Skin epidermis (tissue), 12 donors: ENCODE data around the gene DIABLO.
A peak's percentile ranks its signal among the peaks of the same experiment; 100 is the strongest.

Experiments
- H3K27ac ChIP-seq, 21 experiments: fragments of 200-600 bp; sonication (generic) in 11 of 21; one replicate each; pipeline ENCODE4 v1.5.0; 2020; ENCODE audit warnings: mild to moderate bottlenecking in 3 of 21, inconsistent platforms in 2 of 21, moderate library complexity in 2 of 21
- H3K4me3 ChIP-seq, 7 experiments: fragments of 200-600 bp; sonication (generic) in 2 of 7; one replicate each; pipeline ENCODE4 v1.5.0; 2020; ENCODE audit warnings: inconsistent platforms in 2 of 7, mild to moderate bottlenecking in 2 of 7, moderate library complexity in 1 of 7

DIABLO gene

DNA sequence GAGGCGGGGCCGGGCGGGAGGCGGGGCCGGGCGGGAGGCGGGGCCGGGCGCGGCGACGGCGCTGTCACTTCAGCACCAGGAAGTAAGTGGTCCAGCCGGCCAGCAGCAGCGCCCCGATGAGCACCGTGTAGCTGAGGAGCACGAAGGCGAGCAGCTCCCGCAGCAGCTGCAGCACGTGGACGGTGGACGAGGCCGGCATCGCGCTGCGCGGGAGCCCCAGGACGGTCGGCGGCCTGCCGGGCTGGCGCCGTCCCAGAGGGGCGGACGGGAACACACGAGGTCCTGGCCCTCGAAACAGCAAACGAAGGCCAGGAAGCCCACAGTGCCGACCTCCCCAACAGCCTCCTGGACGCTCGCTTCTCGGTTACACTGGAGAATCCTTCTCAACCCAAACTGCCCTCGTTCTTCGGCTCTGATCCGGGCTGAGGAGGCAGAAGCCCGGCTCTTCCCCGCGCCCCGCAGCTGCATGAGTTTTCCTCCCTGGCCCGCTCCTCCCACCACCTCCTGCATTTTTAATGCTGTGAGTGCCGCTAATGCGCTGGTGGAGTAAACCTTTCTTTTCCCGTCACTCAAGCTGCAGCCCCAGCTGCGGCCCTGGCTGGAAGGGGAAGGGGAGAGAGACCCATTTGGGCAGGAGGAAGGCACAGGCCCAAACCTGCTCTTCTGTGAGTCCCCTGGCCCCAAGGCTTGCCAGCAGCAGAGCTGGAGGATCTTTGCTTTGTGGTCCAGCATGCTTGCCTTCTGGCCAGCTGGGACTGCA, 694 bp upstream of the DIABLO start:
- peak overlapping the region in 4 of 21 experiments; percentile 17 to 93 (median 36) for H3K27ac ChIP-seq

DNA sequence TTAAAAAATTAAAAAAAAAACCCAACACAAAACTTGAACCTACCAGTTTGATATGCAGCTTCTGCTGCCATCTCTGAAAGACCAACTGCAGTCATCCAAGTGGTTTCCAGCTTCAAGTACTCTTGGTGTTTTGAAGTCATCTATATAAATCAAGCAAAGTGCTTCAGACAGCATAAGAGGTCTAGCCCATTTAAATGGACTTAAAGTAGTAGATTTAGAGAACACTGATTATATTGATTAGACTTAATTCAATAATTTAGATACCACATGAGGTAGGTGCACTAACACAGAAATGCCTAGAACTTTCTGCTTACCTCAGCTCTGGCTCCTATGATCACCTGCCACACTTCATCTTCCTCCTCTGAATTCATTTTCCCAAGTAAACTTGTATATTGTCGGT, 9.4 kb downstream of the DIABLO start:
- Histone ChIP-seq H3K4me3 (no peak overlapping the region), H3K27ac (no peak overlapping the region)

More for the DNA sequence above, 694 bp upstream of the DIABLO start:
- H3K4me3 ChIP-seq: peak overlapping the region; percentile 23 to 70 (median 38)

DNA sequence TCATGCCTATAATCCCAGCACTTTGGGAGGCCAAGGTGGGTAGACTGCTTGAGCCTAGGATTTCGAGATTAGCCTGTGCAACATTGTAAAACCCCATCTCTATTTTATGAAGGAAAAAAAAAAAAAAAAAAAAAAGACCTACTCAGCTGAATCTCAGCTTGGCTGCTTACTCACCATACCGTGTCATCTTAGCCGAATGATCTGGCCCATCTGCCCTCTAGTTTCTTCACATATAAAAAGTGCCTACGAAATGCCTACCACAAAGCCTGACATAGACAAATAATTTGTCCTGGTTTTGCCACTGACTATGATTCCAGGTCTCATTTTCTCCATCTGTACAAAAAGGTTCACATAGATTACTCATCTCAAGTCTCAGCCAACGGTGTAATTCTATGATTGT, 10.1 kb downstream of the DIABLO start:
- Histone ChIP-seq H3K27ac (no peak overlapping the region), H3K4me3 (no peak overlapping the region)

DNA sequence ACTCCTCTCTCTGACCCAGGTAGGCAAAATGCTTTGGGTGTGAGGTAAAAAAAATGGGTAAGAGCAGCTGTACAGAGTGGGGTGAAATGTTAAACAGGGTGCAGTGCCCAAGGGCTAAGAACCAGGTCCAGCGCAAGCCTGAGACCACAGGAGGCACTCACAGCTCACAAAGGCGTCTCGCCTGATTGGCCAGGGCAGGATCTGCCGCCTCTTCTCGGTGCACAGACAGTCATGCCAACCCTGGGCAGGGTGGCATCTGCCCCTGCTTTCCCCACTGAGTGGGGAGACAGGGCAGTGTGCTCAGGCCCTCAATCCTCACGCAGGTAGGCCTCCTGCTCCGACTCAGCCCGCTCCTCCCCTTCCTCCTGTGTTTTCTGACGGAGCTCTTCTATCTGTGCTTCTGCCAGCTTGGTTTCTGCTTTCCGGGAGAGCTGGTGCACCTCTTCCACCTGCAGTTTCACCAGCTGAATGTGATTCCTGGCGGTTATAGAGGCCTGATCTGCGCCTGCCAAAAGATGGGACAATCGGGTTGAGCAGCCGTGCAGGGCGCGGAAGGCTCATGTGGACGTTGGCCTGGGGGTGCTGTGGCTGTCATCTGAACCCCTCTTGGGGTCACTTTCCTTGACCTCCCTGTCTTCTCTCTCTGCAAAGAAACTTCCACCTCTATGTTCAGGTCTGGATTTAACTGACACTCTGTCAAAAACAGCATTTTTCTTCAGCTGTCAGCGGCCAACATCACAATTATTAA, 17.6 kb downstream of the DIABLO start:
- H3K4me3 ChIP-seq: no peak overlapping the region
- no peak overlapping the region for H3K27ac ChIP-seq

DNA sequence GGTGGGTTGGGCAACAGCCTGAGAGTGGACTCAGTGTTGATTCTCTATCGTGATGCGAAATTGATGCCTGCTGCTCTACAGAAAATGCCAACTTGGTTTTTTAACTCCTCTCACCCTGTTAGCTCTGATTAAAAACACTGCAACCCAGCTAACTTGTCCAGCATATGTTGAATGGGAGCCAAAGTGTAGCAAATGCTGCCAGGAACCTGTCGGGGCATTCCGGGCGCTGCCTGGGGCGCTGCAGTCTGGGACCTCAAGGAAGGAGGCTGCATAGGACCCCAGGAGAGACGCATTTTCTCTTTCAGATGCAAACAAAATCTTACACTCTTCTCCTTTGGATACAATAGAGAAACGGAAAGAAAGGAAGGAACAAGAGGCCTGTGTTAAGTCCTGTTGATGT, 18.5 kb downstream of the DIABLO start:
- Histone ChIP-seq H3K27ac (no peak overlapping the region), H3K4me3 (no peak overlapping the region)

DNA sequence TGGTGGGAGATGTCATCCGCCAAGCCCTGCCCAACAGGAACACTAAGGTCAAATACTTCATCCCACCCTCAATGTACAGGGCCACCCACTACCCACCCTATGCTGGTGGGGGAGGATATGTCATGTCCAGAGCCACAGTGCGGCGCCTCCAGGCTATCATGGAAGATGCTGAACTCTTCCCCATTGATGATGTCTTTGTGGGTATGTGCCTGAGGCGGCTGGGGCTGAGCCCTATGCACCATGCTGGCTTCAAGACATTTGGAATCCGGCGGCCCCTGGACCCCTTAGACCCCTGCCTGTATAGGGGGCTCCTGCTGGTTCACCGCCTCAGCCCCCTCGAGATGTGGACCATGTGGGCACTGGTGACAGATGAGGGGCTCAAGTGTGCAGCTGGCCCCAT, 18.9 kb downstream of the DIABLO start:
- Histone ChIP-seq H3K27ac (no peak overlapping the region), H3K4me3 (no peak overlapping the region)

DNA sequence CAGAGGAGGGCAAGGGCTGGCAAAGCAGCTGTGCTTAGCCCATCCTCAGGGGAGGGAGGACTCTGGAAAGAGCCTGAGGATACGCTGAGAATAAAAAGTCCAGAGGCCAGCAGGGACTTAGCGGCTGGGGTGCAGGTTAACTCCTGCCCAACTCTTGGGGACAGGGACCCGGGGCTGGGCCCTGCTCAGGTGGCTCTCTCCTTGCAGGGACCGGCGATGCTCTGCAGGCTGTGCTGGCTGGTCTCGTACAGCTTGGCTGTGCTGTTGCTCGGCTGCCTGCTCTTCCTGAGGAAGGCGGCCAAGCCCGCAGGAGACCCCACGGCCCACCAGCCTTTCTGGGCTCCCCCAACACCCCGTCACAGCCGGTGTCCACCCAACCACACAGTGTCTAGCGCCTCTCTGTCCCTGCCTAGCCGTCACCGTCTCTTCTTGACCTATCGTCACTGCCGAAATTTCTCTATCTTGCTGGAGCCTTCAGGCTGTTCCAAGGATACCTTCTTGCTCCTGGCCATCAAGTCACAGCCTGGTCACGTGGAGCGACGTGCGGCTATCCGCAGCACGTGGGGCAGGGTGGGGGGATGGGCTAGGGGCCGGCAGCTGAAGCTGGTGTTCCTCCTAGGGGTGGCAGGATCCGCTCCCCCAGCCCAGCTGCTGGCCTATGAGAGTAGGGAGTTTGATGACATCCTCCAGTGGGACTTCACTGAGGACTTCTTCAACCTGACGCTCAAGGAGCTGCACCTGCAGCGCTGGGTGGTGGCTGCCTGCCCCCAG, 19.6 kb downstream of the DIABLO start:
- Histone ChIP-seq H3K27ac (no peak overlapping the region), H3K4me3 (no peak overlapping the region)

DNA sequence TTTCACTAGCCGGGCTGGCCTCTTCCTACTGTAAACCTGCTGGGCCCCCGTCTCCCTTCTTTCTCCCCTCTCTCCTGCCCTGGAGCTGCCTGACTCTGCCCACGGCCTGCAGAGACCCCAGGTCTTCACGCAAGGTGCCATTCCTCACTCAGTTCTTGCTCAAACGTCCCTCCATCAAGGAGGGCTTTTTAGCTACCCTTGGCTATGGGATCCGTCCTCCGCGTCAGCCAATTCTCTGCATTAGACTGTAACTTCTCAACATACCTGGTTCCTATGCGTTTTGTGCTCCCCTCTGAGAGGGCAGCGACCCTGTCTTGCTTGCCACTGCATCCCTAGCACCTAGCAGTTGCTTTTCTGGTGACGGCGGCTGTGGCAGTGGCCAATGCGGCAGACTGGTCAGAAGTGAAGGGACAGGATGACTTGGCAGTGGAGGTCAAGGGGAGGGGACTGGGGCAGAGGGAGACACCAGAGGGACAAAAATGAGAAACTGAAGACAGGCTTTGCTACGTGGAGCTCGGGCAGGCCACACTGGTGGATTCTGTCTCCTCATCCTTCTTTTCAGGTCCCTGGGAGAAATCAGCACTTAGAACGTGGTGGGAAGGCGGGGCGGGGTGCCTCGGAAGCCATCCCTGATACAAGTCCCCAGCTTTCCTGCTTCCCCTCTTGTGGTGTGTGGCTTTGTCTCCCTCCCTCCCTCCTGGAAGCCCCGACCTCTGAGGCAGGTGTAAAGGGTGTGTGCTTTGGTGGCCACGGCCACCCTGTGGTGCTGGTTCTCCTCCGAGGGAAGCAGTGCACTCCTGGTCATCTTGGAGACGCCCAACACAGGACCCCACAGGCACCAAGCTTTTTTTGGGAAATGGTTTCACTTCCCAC, 20.6 kb downstream of the DIABLO start:
- no peak overlapping the region for H3K27ac ChIP-seq
- no peak overlapping the region for H3K4me3 ChIP-seq

DNA sequence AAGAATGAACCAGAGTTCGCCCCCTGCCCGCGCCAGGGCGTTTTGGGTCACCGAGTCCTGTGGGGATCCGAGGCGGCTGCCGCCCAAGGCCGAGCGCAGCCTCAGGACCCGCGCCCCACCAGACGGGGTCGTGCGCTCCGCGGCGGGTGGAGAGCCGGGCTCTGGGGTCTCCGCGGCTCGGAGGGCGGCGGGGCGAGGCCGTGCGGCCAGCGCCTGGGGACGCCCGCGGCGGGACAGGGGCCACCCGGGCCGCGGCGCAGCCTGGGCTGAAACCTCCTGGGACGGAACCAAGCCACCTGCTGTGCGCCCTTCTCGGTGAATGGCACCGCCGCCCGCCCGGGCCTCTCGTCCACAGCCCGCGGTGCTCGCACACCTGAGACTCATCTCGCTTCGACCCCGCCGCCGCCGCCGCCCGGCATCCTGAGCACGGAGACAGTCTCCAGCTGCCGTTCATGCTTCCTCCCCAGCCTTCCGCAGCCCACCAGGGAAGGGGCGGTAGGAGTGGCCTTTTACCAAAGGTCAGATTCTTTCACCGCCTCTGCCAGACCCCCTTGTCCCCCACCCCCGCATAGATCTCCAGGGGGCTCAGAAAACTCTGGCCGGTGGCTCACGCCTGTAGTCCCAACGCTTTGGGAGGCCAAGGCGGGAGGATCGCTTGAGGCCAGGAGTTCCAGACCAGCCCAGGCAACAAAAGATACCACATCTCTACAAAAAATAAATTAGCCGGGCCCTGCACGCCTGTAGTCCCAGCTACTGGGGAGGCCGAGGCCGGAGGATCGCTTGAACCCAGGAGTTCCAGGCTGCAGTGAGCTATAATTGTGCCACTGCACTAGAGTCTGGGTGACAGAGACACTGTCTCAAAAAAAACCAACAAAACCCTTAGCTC, 21.4 kb downstream of the DIABLO start:
- peak overlapping the region in 3 of 21 experiments; percentile 3 to 62 (median 48) for H3K27ac ChIP-seq
- H3K4me3 ChIP-seq: peak overlapping the region; percentile 42 to 61 (median 53)

DNA sequence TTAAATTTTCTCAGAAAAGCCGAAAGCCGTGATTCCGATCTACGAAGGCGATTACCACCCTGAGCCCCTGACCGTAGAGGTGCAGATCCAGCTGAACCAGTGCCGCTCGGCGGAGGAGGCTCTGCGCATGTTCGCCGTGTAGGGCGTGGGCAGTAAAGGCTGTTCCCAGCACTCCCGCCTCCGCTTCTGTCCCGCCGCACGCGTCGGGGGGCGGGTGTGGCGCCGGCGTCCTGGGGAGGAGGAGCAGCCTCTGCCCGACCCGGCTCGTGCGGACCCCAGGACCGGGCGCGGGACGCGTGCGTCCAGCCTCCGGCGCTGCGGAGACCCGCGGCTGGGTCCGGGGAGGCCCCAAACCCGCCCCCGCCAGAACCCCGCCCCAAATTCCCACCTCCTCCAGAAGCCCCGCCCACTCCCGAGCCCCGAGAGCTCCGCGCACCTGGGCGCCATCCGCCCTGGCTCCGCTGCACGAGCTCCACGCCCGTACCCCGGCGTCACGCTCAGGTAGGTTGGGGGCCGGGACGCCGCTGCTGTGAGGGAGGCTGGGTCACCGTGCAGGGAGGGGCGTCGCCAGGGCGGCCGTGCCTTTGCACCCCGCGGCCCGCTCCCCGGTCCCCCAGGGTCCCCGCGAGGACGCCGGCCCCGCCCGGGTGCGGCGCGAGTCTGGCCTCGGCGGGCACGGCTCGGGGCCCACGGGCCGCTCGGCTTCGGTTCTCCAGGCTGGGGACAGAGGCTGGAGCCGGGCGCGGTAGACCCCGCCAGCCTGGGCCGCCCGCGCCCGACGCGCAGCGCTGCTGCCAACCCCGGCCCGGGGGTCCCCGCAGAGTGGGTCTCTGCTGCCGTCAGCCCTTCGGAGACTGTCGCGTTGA, 22.3 kb downstream of the DIABLO start, which contains the start of gene B3GNT4:
B3GNT4 (plus strand) TSS at position 409 of the 866 bp plus-strand sequence. CDS start 910 bp downstream, outside the sequence.
- peak within 1 kb of the TSS; percentile 42 to 61 (median 53) for H3K4me3 ChIP-seq
- peak within 1 kb of the TSS in 14 of 21 experiments; percentile 3 to 66 (median 44) for H3K27ac ChIP-seq

DNA sequence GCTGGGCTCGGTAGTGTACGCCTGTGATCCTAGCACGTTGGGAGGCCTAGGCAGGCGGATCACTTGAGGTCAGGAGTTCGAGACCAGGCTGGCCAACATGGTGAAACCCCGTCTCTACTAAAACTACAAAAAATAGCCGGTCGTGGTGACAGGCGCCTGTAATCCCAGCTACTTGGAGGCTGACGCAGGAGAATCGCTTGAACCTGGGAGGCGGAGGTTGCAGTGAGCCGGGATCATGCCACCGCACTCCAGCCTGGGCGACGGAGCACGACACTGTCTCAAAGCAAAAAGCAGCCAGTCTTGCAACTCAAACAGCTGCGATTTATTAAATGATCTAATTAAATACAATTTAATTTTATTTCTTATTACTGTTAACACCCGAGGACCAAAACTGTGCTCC, 23.0 kb downstream of the DIABLO start:
- Histone ChIP-seq H3K4me3 (peak overlapping the region; percentile 42 to 61 (median 53)), H3K27ac (peak overlapping the region in 6 of 21 experiments; percentile 3 to 65 (median 51))

DNA sequence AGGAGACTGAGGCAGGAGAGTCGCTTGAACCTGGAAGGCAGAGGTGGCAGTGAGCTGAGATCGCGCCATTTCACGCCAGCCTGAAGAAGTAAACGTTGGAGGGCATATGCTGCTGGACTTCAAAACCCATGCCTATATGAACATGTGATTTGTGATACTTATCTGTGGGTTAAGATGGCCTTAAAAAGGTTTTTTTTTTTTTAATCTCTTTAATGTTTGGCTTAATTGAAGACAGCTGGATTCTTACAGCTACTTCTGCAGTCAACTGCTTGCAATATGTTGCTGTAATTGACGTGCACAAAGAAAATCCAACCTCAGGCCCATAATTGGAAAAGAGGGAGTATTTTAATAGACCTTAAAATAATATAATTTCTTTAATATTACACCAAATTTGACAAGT, 23.8 kb downstream of the DIABLO start:
- Histone ChIP-seq H3K4me3 (no peak overlapping the region), H3K27ac (no peak overlapping the region)

DNA sequence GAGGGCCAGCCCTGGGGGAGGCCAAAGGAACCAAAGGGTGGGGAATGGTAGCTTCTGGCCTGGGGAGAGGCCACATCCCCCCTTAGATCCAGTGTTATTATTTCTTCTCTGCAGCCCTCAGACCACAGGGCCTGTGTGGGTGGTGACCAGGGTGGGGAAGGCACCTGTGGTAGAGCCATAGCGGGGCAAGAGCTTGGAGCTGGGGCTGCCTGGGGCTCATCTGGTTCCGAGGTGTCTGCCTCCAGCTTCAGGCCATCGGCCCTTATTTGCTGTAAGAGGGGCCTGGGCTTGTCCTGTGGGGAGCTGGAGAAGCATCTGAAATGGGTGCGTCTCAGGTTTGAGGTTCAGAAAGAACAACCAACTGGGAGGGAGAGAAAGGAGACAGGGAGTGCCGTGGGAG, 24.5 kb downstream of the DIABLO start:
- H3K27ac ChIP-seq: no peak overlapping the region
- no peak overlapping the region for H3K4me3 ChIP-seq

DNA sequence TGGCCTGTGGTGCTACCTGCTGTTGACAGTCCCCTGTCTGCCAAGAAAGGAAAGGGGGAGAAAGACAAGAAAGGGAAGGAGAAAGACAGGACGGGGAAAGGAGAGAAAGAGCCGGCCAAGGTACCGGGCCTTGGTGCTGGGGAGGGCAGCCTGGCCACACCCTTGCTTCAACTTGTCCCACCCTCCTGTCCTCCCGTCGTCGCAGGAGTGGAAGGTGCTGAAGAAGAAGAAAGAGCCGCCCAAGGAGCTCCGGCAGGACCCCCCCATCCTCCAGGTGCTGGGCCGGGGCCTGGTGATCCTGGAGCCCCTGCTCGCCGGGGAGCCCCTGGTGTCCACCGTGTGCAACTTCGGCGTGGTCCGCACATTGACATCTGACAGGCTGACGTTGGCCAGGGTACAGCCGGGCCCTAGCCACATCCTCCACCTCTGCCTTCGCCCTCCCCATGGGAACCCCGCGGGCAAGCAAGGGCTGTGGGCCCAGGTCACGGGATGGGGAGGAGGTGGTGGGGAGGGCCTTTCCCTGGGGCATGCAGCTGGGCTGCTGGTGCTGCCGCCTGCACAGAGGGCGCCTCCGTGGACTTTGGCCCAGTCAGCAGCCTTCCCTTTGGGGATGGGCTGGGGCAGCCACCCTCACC, 25.2 kb downstream of the DIABLO start:
- Histone ChIP-seq H3K27ac (no peak overlapping the region), H3K4me3 (no peak overlapping the region)

DNA sequence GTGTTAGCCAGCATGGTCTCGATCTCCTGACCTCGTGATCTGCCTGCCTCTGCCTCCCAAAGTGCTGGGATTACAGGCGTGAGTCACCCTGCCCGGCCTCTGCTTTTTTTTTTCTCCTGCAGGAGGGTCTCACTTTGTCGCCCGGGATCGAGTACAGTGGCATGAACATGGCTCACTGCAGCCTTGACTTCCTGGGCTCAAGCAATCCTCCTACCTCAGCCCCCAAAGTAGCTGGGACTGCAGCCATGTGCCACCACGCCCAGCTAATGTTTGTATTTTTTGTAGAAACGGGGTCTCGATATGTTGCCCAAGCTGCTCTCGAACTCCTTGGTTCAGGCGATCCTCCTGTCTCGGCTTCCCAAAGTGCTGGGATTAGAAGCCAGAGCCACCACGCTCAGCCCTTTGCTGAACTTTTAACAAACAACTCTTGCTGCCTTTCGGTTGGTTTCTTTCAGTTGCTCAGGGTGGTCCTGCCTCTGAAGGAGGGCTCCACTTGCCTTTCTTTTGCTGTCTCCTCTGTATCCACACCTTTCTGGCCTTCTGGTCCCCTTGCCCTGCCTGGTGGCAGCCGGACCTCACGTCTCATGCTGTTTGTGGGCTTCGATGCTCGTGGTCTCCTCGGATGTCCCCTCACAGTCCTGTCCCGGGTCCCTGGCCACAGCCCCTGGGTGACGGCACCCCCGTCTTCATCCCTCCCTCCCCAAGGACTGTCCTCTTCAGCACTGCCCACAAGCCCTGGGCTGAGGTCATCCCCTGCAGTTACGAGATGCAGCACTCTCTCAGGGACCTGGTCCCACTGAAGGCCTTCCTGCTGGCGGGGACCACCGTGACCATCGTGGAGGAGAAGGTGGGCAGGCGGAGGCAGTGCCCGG, 26.1 kb downstream of the DIABLO start:
- Histone ChIP-seq H3K27ac (no peak overlapping the region), H3K4me3 (no peak overlapping the region)

DNA sequence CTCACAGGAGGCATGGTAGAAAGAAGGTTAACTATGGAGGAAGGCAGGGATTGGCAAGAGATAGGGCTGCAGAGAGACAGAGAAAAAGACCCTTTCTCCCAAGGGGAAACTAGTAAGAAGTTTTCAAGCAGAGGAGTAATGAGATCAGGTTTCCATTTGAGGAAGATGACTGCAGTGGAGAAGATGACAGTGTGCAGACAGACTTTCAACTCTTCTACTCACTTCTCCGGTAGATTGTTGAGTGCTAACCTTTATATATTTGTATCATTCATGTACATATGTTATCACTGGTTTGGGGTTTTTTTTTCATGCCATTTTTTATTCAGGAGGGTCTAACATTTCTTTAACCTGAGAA, 28.3 kb downstream of the DIABLO start:
- Histone ChIP-seq H3K27ac (no peak overlapping the region), H3K4me3 (no peak overlapping the region)
